Measurements from ENCODE around the gene OSBPL7. TPM values are rescaled to one million over a fixed set of nuclear protein-coding genes. Genes with fewer than 3 reads are reported as not detected.

OSBPL7 gene
- total RNA-seq, 1 donor from 2014 or later = 28.0 TPM

DNA sequence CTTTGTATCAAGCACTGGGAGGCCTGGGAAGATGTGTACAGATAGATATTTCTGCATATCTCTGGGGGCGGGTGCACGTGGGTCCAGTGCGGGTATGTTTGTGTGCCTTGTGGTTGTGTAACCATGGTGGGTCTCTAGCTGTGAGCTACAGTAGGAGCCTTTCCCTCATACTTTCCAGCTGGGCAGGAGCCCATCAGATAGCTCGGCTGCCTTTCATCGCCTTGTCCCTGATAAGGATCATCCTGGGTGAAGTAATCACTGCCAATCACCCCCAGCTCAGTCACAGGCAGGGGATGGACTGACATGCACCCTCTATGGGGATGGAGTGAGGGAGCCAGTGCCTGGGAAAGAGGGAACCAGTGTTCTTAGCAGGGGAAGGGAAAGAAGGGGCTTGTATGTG, 22.6 kb upstream of the OSBPL7 start:
- Mint-ChIP-seq H3K4me1 (ENCODE audit: unreplicated experiment) (peaks cover 37% of the 10 kb centered on the region), H3K27me3 (ENCODE audit: unreplicated experiment) (peaks cover 2% of the 10 kb centered on the region), H3K4me3 (ENCODE audit: unreplicated experiment) (no peak overlapping the region), H3K27ac (ENCODE audit: unreplicated experiment) (no peak overlapping the region), H3K9me3 (ENCODE audit: unreplicated experiment) (no peaks in the 10 kb centered on the region), H3K36me3 (ENCODE audit: low read depth, unreplicated experiment) (peaks cover 2% of the 10 kb centered on the region)
- TF ChIP-seq, protein P1, sequence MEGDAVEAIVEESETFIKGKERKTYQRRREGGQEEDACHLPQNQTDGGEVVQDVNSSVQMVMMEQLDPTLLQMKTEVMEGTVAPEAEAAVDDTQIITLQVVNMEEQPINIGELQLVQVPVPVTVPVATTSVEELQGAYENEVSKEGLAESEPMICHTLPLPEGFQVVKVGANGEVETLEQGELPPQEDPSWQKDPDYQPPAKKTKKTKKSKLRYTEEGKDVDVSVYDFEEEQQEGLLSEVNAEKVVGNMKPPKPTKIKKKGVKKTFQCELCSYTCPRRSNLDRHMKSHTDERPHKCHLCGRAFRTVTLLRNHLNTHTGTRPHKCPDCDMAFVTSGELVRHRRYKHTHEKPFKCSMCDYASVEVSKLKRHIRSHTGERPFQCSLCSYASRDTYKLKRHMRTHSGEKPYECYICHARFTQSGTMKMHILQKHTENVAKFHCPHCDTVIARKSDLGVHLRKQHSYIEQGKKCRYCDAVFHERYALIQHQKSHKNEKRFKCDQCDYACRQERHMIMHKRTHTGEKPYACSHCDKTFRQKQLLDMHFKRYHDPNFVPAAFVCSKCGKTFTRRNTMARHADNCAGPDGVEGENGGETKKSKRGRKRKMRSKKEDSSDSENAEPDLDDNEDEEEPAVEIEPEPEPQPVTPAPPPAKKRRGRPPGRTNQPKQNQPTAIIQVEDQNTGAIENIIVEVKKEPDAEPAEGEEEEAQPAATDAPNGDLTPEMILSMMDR (IDR thresholded peaks at IDR 0.05; ENCODE audit: unreplicated experiment) = no peak
- DNase-seq (ENCODE audit: low spot score) = no peak

DNA sequence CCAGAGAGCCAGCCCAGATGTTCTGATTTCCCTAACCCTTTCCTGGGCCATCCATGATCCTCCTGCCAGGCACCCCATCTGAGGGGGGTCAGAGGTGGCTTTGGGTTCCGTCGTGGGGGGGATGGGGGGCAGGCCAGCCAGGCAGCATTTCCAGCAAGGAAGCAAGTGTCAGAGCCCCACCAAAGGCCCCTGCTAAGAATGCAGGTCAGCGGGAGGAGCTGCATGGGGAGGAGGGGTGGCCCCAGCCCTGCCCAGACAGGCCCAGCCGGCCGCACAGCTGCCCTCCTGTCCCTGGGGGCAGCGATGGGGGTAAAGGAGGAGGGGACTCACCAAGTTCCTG, 21.8 kb upstream of the OSBPL7 start:
- no peaks in the 10 kb centered on the region for H3K9me3 Mint-ChIP-seq (ENCODE audit: unreplicated experiment)
- no peak overlapping the region for H3K4me3 Mint-ChIP-seq (ENCODE audit: unreplicated experiment)
- H3K36me3 Mint-ChIP-seq (ENCODE audit: low read depth, unreplicated experiment) = no peaks in the 10 kb centered on the region
- H3K4me1 Mint-ChIP-seq (ENCODE audit: unreplicated experiment) = peaks cover 32% of the 10 kb centered on the region
- DNase-seq (ENCODE audit: low spot score) = no peak
- peaks cover 2% of the 10 kb centered on the region for H3K27me3 Mint-ChIP-seq (ENCODE audit: unreplicated experiment)
- no peak overlapping the region for H3K27ac Mint-ChIP-seq (ENCODE audit: unreplicated experiment)
- TF ChIP-seq, protein P1 (IDR thresholded peaks at IDR 0.05; ENCODE audit: unreplicated experiment) = peak; percentile 31

DNA sequence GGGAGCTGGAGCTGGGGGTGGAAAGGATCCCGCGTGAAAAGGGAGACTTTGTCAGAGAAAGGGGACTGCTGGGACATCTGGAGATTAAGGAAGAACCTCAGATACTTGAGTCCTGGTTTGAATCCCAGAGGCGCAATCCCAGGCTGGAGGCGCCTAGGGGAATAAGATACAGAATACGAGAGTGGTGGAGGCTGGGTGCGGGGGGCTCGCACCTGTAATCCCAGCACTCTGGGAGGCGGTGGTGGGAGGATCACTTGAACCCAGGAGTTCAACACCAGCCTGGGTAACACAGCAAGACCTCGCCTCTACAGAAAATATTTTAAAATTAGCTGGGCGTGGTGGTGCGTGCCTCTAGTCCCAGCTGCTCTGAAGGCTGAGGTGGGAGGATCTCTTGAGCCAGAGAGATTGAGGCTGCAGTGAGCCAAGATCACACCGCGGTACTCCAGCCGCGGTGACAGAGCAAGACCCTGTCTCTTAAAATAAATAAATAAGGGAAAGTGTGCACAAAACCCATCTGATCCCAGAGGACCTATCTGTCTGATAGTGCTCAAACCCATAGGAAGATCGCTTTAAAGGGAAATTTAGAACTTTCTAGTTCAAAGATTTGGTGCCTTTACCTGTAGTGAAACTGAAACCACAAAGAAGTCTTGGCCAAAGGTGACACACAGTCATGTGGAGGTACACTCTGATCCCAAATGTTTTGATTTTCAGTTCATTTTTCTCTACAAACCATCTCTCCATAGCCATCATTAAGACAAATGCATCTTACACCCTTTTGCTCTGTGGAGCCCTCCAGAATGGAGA, 20.1 kb upstream of the OSBPL7 start:
- Mint-ChIP-seq H3K27ac (ENCODE audit: unreplicated experiment) (peak overlapping the region; percentile 30), H3K4me3 (ENCODE audit: unreplicated experiment) (peak overlapping the region; percentile 95), H3K36me3 (ENCODE audit: low read depth, unreplicated experiment) (peaks cover 5% of the 10 kb centered on the region), H3K4me1 (ENCODE audit: unreplicated experiment) (peaks cover 40% of the 10 kb centered on the region), H3K27me3 (ENCODE audit: unreplicated experiment) (peaks cover 2% of the 10 kb centered on the region), H3K9me3 (ENCODE audit: unreplicated experiment) (no peaks in the 10 kb centered on the region)
- DNase-seq (ENCODE audit: low spot score) = no peak
- TF ChIP-seq, protein P1 (IDR thresholded peaks at IDR 0.05; ENCODE audit: unreplicated experiment) = peak; percentile 24

DNA sequence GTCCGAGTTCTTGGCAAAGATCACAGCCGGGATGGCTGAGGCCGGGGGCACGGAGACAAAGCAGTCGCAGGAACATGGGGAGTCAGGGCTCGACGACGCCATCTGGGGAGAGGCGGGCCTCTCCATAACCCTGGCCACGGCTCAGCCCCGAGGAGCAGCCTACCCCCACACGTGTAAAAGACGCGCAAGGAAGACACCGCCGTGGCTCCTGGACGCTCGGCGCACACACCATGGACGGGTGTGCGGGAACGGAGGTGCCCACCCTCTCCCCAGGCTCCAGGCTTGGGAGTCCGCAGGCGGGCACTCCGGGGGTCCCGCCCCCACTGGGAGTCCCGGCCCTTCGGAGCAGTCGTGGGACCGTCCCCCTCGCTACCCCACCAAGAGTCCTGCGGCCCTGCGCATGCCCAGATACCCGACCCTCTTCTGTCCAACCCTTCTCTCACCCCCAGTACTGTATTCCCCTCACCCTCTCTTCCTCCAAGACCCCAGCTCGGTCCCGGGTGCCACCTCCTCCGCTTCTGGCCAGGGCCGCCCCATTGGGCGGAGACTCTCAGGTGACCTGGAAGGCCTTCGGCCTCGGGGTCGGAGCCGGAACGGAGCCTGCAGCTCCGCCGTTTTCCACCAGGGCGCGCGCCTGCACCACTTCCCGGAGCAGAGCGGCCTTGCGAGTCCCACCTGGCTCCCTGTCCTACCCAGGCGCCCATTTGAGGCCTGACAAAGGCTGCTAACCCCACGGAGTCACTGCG, 19.3 kb upstream of the OSBPL7 start, which contains the start of gene SCRN2:
TSS of gene SCRN2 (minus strand) at position 532 of the 746 bp plus-strand sequence. CDS start at position 102, 430 bp downstream.
- DNase-seq (ENCODE audit: low spot score) = peak; percentile 99
- Mint-ChIP-seq H3K9me3 (ENCODE audit: unreplicated experiment) (no peaks in the 10 kb centered on the region), H3K27ac (ENCODE audit: unreplicated experiment) (peak within 1 kb of the TSS; percentile 61), H3K4me1 (ENCODE audit: unreplicated experiment) (peaks cover 43% of the 10 kb centered on the region), H3K36me3 (ENCODE audit: low read depth, unreplicated experiment) (peaks cover 6% of the 10 kb centered on the region), H3K27me3 (ENCODE audit: unreplicated experiment) (peaks cover 2% of the 10 kb centered on the region), H3K4me3 (ENCODE audit: unreplicated experiment) (peak within 1 kb of the TSS; percentile 95)
- TF ChIP-seq, protein P1 (IDR thresholded peaks at IDR 0.05; ENCODE audit: unreplicated experiment) = peak; percentile 97

Data from endothelial cell (in vitro differentiated cells).